Measurements from ENCODE around the gene LCE1E.

Gene LCE1E

GRCh38 chr1:152756872-152757271 is 29.2 kb upstream of the LCE1E start:
- Histone ChIP-seq H3K27me3 (ENCODE audit: control insufficient read depth, insufficient read depth, low read length) (peaks cover 13% of the 10 kb centered on the region; the same call in 1 of the 2 replicates), H3K36me3 (ENCODE audit: control insufficient read depth, insufficient read depth, low read length) (no peaks in the 10 kb centered on the region), H3K9me3 (ENCODE audit: control insufficient read depth, insufficient read depth, low read depth, low read length) (peaks cover 34% of the 10 kb centered on the region; the same call in 1 of the 2 replicates)

GRCh38 chr1:152757747-152758146 is 28.3 kb upstream of the LCE1E start, which contains the start of gene KPRP:
Gene KPRP (plus strand): TSS chr1:152758025. CDS start chr1:152759589, 1,564 bp downstream.
- peaks cover 36% of the 10 kb centered on the region; the same call in 1 of the 2 replicates for H3K9me3 ChIP-seq (ENCODE audit: control insufficient read depth, insufficient read depth, low read depth, low read length)
- H3K27me3 ChIP-seq (ENCODE audit: control insufficient read depth, insufficient read depth, low read length): peaks cover 13% of the 10 kb centered on the region; the same call in 1 of the 2 replicates
- H3K27ac ChIP-seq (ENCODE audit: low read depth, low read length): no peak within 1 kb of the TSS
- H3K4me1 ChIP-seq (ENCODE audit: control insufficient read depth, insufficient read depth, low read length): no peaks in the 10 kb centered on the region
- no peak within 1 kb of the TSS for H3K4me3 ChIP-seq (ENCODE audit: low read depth, low read length)
- no peaks in the 10 kb centered on the region for H3K36me3 ChIP-seq (ENCODE audit: control insufficient read depth, insufficient read depth, low read length)
- no peak within 1 kb of the TSS for H3K9ac ChIP-seq (ENCODE audit: low read length)

More at GRCh38 chr1:152756872-152757271, 29.2 kb upstream of the LCE1E start:
- Histone ChIP-seq H3K27ac (ENCODE audit: low read depth, low read length) (no peak overlapping the region), H3K4me3 (ENCODE audit: low read depth, low read length) (no peak overlapping the region), H3K4me1 (ENCODE audit: control insufficient read depth, insufficient read depth, low read length) (no peaks in the 10 kb centered on the region), H3K9ac (ENCODE audit: low read length) (no peak overlapping the region)

GRCh38 chr1:152758636-152759035 is 27.4 kb upstream of the LCE1E start:
- Histone ChIP-seq H3K27me3 (ENCODE audit: control insufficient read depth, insufficient read depth, low read length) (peaks cover 10% of the 10 kb centered on the region; the same call in 1 of the 2 replicates), H3K9ac (ENCODE audit: low read length) (no peak overlapping the region), H3K4me1 (ENCODE audit: control insufficient read depth, insufficient read depth, low read length) (no peaks in the 10 kb centered on the region), H3K27ac (ENCODE audit: low read depth, low read length) (no peak overlapping the region), H3K9me3 (ENCODE audit: control insufficient read depth, insufficient read depth, low read depth, low read length) (peaks cover 36% of the 10 kb centered on the region; the same call in 1 of the 2 replicates), H3K4me3 (ENCODE audit: low read depth, low read length) (no peak overlapping the region), H3K36me3 (ENCODE audit: control insufficient read depth, insufficient read depth, low read length) (no peaks in the 10 kb centered on the region)

GRCh38 chr1:152759453-152760173 is 26.4 kb upstream of the LCE1E start:
- Histone ChIP-seq H3K36me3 (ENCODE audit: control insufficient read depth, insufficient read depth, low read length) (no peaks in the 10 kb centered on the region), H3K27me3 (ENCODE audit: control insufficient read depth, insufficient read depth, low read length) (peaks cover 8% of the 10 kb centered on the region; the same call in 1 of the 2 replicates), H3K9me3 (ENCODE audit: control insufficient read depth, insufficient read depth, low read depth, low read length) (peaks cover 36% of the 10 kb centered on the region; the same call in 1 of the 2 replicates), H3K4me3 (ENCODE audit: low read depth, low read length) (no peak overlapping the region), H3K27ac (ENCODE audit: low read depth, low read length) (no peak overlapping the region), H3K9ac (ENCODE audit: low read length) (no peak overlapping the region), H3K4me1 (ENCODE audit: control insufficient read depth, insufficient read depth, low read length) (no peaks in the 10 kb centered on the region)

- peaks cover 8% of the 10 kb centered on the region; the same call in 1 of the 2 replicates for H3K27me3 ChIP-seq (ENCODE audit: control insufficient read depth, insufficient read depth, low read length)
- no peak overlapping the region for H3K27ac ChIP-seq (ENCODE audit: low read depth, low read length)
- no peaks in the 10 kb centered on the region for H3K4me1 ChIP-seq (ENCODE audit: control insufficient read depth, insufficient read depth, low read length)
- no peak overlapping the region for H3K4me3 ChIP-seq (ENCODE audit: low read depth, low read length)
- H3K9ac ChIP-seq (ENCODE audit: low read length): no peak overlapping the region
- H3K9me3 ChIP-seq (ENCODE audit: control insufficient read depth, insufficient read depth, low read depth, low read length): peaks cover 38% of the 10 kb centered on the region; the same call in 1 of the 2 replicates
- H3K36me3 ChIP-seq (ENCODE audit: control insufficient read depth, insufficient read depth, low read length): no peaks in the 10 kb centered on the region
These were observed 25.4 kb upstream of the LCE1E start for GRCh38 chr1:152760551-152761190.

GRCh38 chr1:152761609-152762213 is 24.3 kb upstream of the LCE1E start:
- Histone ChIP-seq H3K4me1 (ENCODE audit: control insufficient read depth, insufficient read depth, low read length) (no peaks in the 10 kb centered on the region), H3K9me3 (ENCODE audit: control insufficient read depth, insufficient read depth, low read depth, low read length) (peaks cover 45% of the 10 kb centered on the region; the same call in 1 of the 2 replicates), H3K27me3 (ENCODE audit: control insufficient read depth, insufficient read depth, low read length) (peaks cover 8% of the 10 kb centered on the region; the same call in 1 of the 2 replicates), H3K9ac (ENCODE audit: low read length) (no peak overlapping the region), H3K27ac (ENCODE audit: low read depth, low read length) (no peak overlapping the region), H3K36me3 (ENCODE audit: control insufficient read depth, insufficient read depth, low read length) (no peaks in the 10 kb centered on the region), H3K4me3 (ENCODE audit: low read depth, low read length) (no peak overlapping the region)

GRCh38 chr1:152768847-152769533 is 17.1 kb upstream of the LCE1E start:
- Histone ChIP-seq H3K36me3 (ENCODE audit: control insufficient read depth, insufficient read depth, low read length) (no peaks in the 10 kb centered on the region), H3K27ac (ENCODE audit: low read depth, low read length) (no peak overlapping the region), H3K9me3 (ENCODE audit: control insufficient read depth, insufficient read depth, low read depth, low read length) (peaks cover 34% of the 10 kb centered on the region; the same call in 1 of the 2 replicates), H3K4me3 (ENCODE audit: low read depth, low read length) (no peak overlapping the region), H3K9ac (ENCODE audit: low read length) (no peak overlapping the region), H3K4me1 (ENCODE audit: control insufficient read depth, insufficient read depth, low read length) (no peaks in the 10 kb centered on the region), H3K27me3 (ENCODE audit: control insufficient read depth, insufficient read depth, low read length) (no peaks in the 10 kb centered on the region; the same call in 1 of the 2 replicates)

- peaks cover 38% of the 10 kb centered on the region; the same call in 1 of the 2 replicates for H3K9me3 ChIP-seq (ENCODE audit: control insufficient read depth, insufficient read depth, low read depth, low read length)
- H3K9ac ChIP-seq (ENCODE audit: low read length): no peak overlapping the region
- no peaks in the 10 kb centered on the region for H3K36me3 ChIP-seq (ENCODE audit: control insufficient read depth, insufficient read depth, low read length)
- H3K27ac ChIP-seq (ENCODE audit: low read depth, low read length): no peak overlapping the region
- no peaks in the 10 kb centered on the region; the same call in 1 of the 2 replicates for H3K27me3 ChIP-seq (ENCODE audit: control insufficient read depth, insufficient read depth, low read length)
- no peak overlapping the region for H3K4me3 ChIP-seq (ENCODE audit: low read depth, low read length)
- no peaks in the 10 kb centered on the region for H3K4me1 ChIP-seq (ENCODE audit: control insufficient read depth, insufficient read depth, low read length)
These were observed 15.6 kb upstream of the LCE1E start for GRCh38 chr1:152770411-152770810.

GRCh38 chr1:152774875-152775274 is 11.2 kb upstream of the LCE1E start, which contains the start of gene LCE1F:
Gene LCE1F (plus strand): TSS chr1:152775140. CDS start chr1:152776372, 1,232 bp downstream.
- H3K9ac ChIP-seq (ENCODE audit: low read length): no peak within 1 kb of the TSS
- H3K27me3 ChIP-seq (ENCODE audit: control insufficient read depth, insufficient read depth, low read length): no peaks in the 10 kb centered on the region
- peaks cover 18% of the 10 kb centered on the region; the same call in 1 of the 2 replicates for H3K9me3 ChIP-seq (ENCODE audit: control insufficient read depth, insufficient read depth, low read depth, low read length)

GRCh38 chr1:152776361-152776760 is 9.7 kb upstream of the LCE1E start:
- Histone ChIP-seq H3K9me3 (ENCODE audit: control insufficient read depth, insufficient read depth, low read depth, low read length) (peaks cover 13% of the 10 kb centered on the region; the same call in 1 of the 2 replicates), H3K4me3 (ENCODE audit: low read depth, low read length) (no peak overlapping the region), H3K36me3 (ENCODE audit: control insufficient read depth, insufficient read depth, low read length) (no peaks in the 10 kb centered on the region), H3K9ac (ENCODE audit: low read length) (no peak overlapping the region), H3K4me1 (ENCODE audit: control insufficient read depth, insufficient read depth, low read length) (no peaks in the 10 kb centered on the region), H3K27me3 (ENCODE audit: control insufficient read depth, insufficient read depth, low read length) (no peaks in the 10 kb centered on the region), H3K27ac (ENCODE audit: low read depth, low read length) (no peak overlapping the region)

More at GRCh38 chr1:152774875-152775274, 11.2 kb upstream of the LCE1E start, which contains the start of gene LCE1F:
- no peaks in the 10 kb centered on the region for H3K36me3 ChIP-seq (ENCODE audit: control insufficient read depth, insufficient read depth, low read length)
- H3K4me3 ChIP-seq (ENCODE audit: low read depth, low read length): no peak within 1 kb of the TSS
- no peak within 1 kb of the TSS for H3K27ac ChIP-seq (ENCODE audit: low read depth, low read length)
- no peaks in the 10 kb centered on the region for H3K4me1 ChIP-seq (ENCODE audit: control insufficient read depth, insufficient read depth, low read length)
